H7 (cell line): ENCODE data around the gene CCDC9B. TPM values are rescaled to one million over a fixed set of nuclear protein-coding genes. Genes with fewer than 3 reads are reported as not detected.

Experiments
- DNase-seq: peaks from one replicate; pipeline ENCODE4 v3.0.0; 2012
- H3K27me3 ChIP-seq: 2 replicates; pipeline ENCODE4 v1.6.0; 2011; ENCODE audit warnings: mild to moderate bottlenecking, low read length; ENCODE audit not compliant: control insufficient read depth, insufficient read depth
- H3K36me3 ChIP-seq: replicated peaks from 2 replicates; pipeline ENCODE4 v1.5.1; 2011; ENCODE audit warnings: low read length; ENCODE audit not compliant: control insufficient read depth, insufficient read depth
- H3K4me3 ChIP-seq: 2 replicates; pipeline ENCODE4 v1.5.1; 2011; ENCODE audit warnings: low read depth, mild to moderate bottlenecking, control low read depth, low read length, moderate library complexity; ENCODE audit not compliant: insufficient read depth
- total RNA-seq: library from RNA; depleted of rRNA; stranded (reverse); fragments of >200 nt; shearing (Covaris generic); gene quantifications from 2 replicates; pipeline ENCODE4 v1.2.3, GENCODE V29; 2014

The CCDC9B gene
- total RNA-seq, 1 experiment from 2014 or later, result 0.03 TPM

GRCh38 chr15:40344217-40344616 lies 3.5 kb upstream of the CCDC9B start:
- DNase-seq, result no peak
- Histone ChIP-seq H3K27me3 (no peaks in the 10 kb centered on the region), H3K36me3 (no peaks in the 10 kb centered on the region), H3K4me3 (no peak overlapping the region)

- Histone ChIP-seq H3K27me3 (no peaks in the 10 kb centered on the region), H3K4me3 (no peak overlapping the region), H3K36me3 (no peaks in the 10 kb centered on the region)
- DNase-seq, result no peak
Measured at GRCh38 chr15:40343512-40343911, 2.8 kb upstream of the CCDC9B start.

GRCh38 chr15:40342416-40343320 lies 1.9 kb upstream of the CCDC9B start:
- DNase-seq, result no peak
- H3K4me3 ChIP-seq, result no peak overlapping the region
- no peaks in the 10 kb centered on the region for H3K27me3 ChIP-seq
- H3K36me3 ChIP-seq, result no peaks in the 10 kb centered on the region

- DNase-seq, result peak; percentile 77
Measured at GRCh38 chr15:40340038-40340739, 550 bp downstream of the CCDC9B start.

GRCh38 chr15:40339621-40339945 lies 1.2 kb downstream of the CCDC9B start:
- Histone ChIP-seq H3K4me3 (no peak overlapping the region), H3K27me3 (no peaks in the 10 kb centered on the region), H3K36me3 (no peaks in the 10 kb centered on the region)
- peak; percentile 71 for DNase-seq

More at GRCh38 chr15:40340038-40340739, 550 bp downstream of the CCDC9B start:
- no peaks in the 10 kb centered on the region for H3K36me3 ChIP-seq
- no peaks in the 10 kb centered on the region for H3K27me3 ChIP-seq
- H3K4me3 ChIP-seq, result no peak overlapping the region

- Histone ChIP-seq H3K4me3 (no peak overlapping the region), H3K36me3 (no peaks in the 10 kb centered on the region)
- DNase-seq, result no peak
Measured at GRCh38 chr15:40338921-40339620, 1.7 kb downstream of the CCDC9B start.

GRCh38 chr15:40338041-40338657 lies 2.6 kb downstream of the CCDC9B start:
- peak; percentile 98 for DNase-seq
- Histone ChIP-seq H3K27me3 (no peaks in the 10 kb centered on the region), H3K4me3 (no peak overlapping the region), H3K36me3 (no peaks in the 10 kb centered on the region)

More at GRCh38 chr15:40338921-40339620, 1.7 kb downstream of the CCDC9B start:
- H3K27me3 ChIP-seq, result no peaks in the 10 kb centered on the region

GRCh38 chr15:40337597-40337996 lies 3.1 kb downstream of the CCDC9B start:
- H3K36me3 ChIP-seq, result no peaks in the 10 kb centered on the region
- DNase-seq, result peak; percentile 73
- no peaks in the 10 kb centered on the region for H3K27me3 ChIP-seq
- no peak overlapping the region for H3K4me3 ChIP-seq

GRCh38 chr15:40336744-40337122 lies 4.0 kb downstream of the CCDC9B start:
- no peaks in the 10 kb centered on the region for H3K36me3 ChIP-seq
- no peak overlapping the region for H3K4me3 ChIP-seq
- H3K27me3 ChIP-seq, result no peaks in the 10 kb centered on the region
- peak; percentile 92 for DNase-seq

GRCh38 chr15:40335938-40336743 lies 4.6 kb downstream of the CCDC9B start:
- Histone ChIP-seq H3K36me3 (no peaks in the 10 kb centered on the region), H3K27me3 (no peaks in the 10 kb centered on the region), H3K4me3 (no peak overlapping the region)
- DNase-seq, result no peak

- DNase-seq, result peak; percentile 64
- no peaks in the 10 kb centered on the region; the same call in 1 of the 2 replicates for H3K36me3 ChIP-seq
Measured at GRCh38 chr15:40334941-40335795, 5.6 kb downstream of the CCDC9B start.

GRCh38 chr15:40334541-40334940 lies 6.2 kb downstream of the CCDC9B start:
- DNase-seq, result no peak
- H3K36me3 ChIP-seq, result no peaks in the 10 kb centered on the region; the same call in 1 of the 2 replicates
- H3K4me3 ChIP-seq, result no peak overlapping the region
- no peaks in the 10 kb centered on the region for H3K27me3 ChIP-seq

More at GRCh38 chr15:40334941-40335795, 5.6 kb downstream of the CCDC9B start:
- Histone ChIP-seq H3K4me3 (no peak overlapping the region), H3K27me3 (no peaks in the 10 kb centered on the region)

GRCh38 chr15:40333922-40334492 lies 6.7 kb downstream of the CCDC9B start:
- Histone ChIP-seq H3K4me3 (no peak overlapping the region), H3K27me3 (no peaks in the 10 kb centered on the region), H3K36me3 (no peaks in the 10 kb centered on the region; the same call in 1 of the 2 replicates)
- DNase-seq, result no peak
